ENCODE results near the gene ZNF37A.
"Not testable (repeated sequence)": the region's sequence is repeated elsewhere in the genome, so short reads cannot be mapped to it uniquely, and the experiment has no call there.

Gene ZNF37A

DNA sequence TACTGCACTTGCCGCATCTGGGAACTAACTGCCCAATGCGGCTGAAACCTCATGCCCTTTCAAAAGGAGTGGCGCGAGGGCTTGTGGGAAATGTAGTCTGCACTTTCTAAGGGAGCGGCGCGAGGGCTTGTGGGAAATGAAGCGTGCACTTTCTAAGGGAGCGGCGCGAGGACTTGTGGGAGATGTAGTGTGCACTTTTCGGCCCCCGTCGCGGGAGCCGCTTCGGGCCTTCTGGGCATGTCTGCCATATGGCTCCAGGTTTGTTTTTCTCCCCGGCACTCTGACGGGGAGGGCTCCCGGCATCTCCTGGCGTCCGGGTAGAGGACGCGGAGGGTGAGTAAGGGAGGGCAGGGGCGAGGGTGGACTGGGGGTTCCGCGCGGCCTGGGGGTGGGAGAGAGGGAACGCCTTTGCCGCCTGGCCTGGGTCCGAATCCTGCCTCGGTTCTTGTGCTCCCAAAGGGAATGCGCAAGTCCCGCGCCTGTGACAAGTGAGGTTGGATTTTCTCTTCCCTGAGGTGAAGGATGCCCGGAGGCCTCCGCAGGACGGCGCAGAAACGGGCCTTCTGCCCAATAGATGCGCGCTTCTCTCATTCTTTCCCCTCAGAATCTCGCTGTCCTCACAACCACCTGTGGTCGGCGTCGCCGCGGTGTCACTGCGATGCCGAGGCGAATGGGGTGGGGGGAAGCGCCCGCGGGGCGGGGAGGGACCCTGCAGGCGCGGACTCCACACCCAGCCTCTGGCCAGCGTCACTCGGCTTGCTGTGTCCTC lies at the start of gene ZNF37A:
TSS of gene ZNF37A (plus strand) at position 180 of the 769 bp plus-strand sequence. CDS start 2,281 bp downstream, outside the sequence.
- TF ChIP-seq, protein P1, sequence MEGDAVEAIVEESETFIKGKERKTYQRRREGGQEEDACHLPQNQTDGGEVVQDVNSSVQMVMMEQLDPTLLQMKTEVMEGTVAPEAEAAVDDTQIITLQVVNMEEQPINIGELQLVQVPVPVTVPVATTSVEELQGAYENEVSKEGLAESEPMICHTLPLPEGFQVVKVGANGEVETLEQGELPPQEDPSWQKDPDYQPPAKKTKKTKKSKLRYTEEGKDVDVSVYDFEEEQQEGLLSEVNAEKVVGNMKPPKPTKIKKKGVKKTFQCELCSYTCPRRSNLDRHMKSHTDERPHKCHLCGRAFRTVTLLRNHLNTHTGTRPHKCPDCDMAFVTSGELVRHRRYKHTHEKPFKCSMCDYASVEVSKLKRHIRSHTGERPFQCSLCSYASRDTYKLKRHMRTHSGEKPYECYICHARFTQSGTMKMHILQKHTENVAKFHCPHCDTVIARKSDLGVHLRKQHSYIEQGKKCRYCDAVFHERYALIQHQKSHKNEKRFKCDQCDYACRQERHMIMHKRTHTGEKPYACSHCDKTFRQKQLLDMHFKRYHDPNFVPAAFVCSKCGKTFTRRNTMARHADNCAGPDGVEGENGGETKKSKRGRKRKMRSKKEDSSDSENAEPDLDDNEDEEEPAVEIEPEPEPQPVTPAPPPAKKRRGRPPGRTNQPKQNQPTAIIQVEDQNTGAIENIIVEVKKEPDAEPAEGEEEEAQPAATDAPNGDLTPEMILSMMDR (conservative IDR thresholded peaks at IDR 0.05) = no peak
- H3K27ac ChIP-seq = peak within 1 kb of the TSS; percentile 80

DNA sequence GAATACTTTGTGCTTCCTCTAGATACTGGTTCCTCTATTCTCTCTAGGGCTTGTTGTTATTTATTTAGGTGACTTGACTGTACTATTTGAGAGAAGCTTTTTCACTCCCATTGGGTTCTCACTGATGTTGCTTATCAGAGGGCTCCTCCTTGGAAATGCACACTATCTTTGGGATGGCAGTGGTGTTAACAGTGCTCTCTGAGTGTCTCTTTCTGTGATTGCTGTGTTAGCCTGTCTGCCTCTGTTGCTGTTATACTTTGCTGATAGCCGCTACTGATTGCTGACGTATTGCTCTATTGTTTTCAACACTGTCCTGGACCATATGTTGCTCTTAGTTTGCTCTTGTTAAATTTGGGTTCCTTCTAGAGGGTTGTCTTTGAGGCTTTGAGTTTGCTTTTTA lies 49.0 kb upstream of the ZNF37A start:
- no peak overlapping the region for H3K27ac ChIP-seq
- TF ChIP-seq, protein P1 (conservative IDR thresholded peaks at IDR 0.05) = no peak

DNA sequence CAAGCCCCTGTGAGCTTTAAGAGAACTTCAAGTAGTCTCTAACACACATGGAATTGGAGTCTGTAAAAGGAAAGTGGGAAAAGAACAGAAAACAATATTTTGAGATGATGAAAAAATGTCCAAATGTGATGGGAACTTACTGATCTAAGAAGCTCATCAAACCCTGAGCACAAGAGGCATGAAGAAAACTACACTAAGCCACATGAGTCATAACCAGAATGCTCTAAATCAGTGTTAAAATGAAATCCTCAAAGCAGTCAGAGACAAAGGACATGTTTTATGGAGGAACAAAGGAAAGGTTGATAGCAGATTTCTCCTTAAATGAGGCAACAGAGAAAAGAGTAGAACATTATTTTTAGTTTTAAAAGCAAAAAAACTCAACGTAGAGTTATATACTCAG lies 46.5 kb upstream of the ZNF37A start:
- TF ChIP-seq, protein P1 (conservative IDR thresholded peaks at IDR 0.05) = no peak
- H3K27ac ChIP-seq = no peak overlapping the region

DNA sequence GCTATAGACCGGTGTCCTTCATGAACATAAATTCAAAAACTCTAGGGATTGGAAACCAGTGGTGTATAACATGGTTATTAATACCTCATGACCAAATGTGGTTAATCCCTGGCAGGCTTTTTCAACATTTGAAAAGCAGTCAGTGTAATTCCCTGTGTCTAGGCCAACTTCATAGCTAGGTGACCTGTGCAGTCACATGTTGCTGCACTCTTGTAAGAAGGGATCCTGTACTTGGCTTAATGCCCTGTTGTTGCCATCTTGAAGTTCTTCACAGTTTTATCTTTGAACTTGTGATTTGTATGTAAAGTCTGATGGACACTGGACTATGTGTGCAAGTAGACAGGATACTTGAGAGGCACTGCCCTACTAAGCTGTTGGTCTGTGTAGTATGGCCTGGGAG lies 43.9 kb upstream of the ZNF37A start:
- H3K27ac ChIP-seq = no peak overlapping the region
- TF ChIP-seq, protein P1 (conservative IDR thresholded peaks at IDR 0.05) = no peak

DNA sequence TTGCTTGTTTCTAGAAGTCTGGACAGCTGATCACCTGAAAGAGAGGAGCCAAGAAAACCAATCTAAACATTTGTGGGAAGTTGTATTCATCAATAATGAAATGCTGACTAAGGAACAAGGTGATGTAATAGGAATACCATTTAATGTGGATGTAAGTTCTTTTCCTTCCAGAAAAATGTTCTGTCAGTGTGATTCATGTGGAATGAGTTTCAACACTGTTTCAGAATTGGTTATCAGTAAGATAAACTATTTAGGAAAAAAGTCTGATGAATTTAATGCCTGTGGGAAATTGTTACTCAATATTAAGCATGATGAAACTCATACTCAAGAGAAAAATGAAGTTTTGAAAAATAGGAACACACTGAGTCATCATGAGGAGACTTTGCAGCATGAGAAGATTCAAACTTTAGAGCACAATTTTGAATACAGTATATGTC lies 39.8 kb upstream of the ZNF37A start:
- TF ChIP-seq, protein P1 (conservative IDR thresholded peaks at IDR 0.05) = no peak
- H3K27ac ChIP-seq = no peak overlapping the region

DNA sequence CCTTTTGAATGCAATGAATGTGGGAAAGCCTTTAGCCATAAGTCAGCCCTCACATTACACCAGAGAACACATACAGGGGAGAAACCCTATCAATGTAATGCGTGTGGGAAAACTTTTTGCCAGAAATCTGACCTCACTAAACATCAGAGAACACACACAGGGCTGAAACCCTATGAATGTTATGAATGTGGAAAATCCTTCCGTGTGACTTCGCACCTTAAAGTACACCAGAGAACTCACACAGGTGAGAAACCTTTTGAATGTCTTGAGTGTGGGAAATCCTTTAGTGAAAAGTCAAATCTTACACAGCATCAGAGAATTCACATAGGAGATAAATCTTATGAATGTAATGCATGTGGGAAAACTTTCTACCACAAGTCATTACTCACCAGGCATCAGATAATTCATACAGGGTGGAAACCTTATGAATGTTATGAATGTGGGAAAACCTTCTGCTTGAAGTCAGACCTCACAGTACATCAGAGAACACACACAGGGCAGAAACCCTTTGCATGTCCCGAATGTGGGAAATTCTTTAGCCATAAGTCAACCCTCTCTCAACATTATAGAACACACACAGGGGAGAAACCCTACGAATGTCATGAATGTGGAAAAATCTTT lies 38.8 kb upstream of the ZNF37A start:
- not testable (repeated sequence) for H3K27ac ChIP-seq

DNA sequence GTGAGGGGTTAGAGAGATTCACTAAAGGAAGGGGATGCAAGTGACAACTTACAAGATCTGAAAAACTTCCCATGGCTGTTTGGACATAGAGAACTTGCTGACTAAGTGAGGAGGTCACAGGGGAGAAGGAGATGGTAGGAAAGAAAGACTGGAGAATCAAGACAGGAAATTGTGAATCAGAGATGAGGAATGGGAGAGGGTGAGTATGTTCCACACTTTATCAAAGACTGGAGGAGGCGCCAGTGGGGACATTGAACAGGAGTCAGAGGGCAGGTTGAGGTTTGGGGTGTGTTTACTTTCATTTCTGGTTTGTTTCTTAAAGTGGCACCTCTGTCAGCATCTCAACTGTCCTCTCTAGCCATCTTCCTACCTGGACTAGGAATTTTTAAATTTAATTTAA lies 24.5 kb upstream of the ZNF37A start:
- H3K27ac ChIP-seq = not testable (repeated sequence)

DNA sequence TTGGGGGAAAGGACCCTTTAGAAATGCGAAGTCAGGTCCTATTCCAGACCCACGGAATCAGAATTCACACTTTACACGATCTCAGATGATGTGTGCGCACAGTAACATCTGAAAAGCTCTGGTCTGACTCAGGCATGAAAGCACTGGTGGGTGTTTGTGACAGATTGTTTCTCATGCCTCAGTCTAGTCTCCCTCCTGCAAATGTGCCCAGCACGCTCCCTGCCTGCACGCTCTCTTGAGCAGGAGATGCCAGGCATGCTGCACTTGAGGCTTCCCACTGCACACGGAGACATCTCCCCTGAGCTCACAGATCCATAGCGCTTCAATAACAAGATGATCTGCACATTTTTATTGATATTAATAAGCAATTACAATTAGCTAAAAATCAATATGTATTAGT lies 23.6 kb upstream of the ZNF37A start:
- no peak overlapping the region for H3K27ac ChIP-seq
- TF ChIP-seq, protein P1 (conservative IDR thresholded peaks at IDR 0.05) = no peak
